Subcutaneous adipose tissue (tissue), 4 donors: Measurements from ENCODE around the gene QRFP. TPM values are rescaled to one million over a fixed set of nuclear protein-coding genes. Genes with fewer than 3 reads are reported as not detected.

ENCODE experiments used
- CTCF ChIP-seq: fragments of 450-650 bp; IDR thresholded peaks from one replicate; pipeline ENCODE4 v1.5.1; 2016; ENCODE audit warnings: low read depth, mild to moderate bottlenecking, control low read depth, antibody characterized with exemption, moderate library complexity
- total RNA-seq, 4 donors: library from RNA; depleted of rRNA; stranded (reverse); fragments of >200 nt; gene quantifications; one replicate each; pipeline ENCODE4 v1.1.0, GENCODE V29; 2016

The QRFP gene
- total RNA-seq, 4 donors from 2014 or later: not detected

GRCh38 chr9:130920762-130921299 lies 24.2 kb upstream of the QRFP start:
- TF ChIP-seq CTCF: no peak

- TF ChIP-seq CTCF: no peak
These were observed 23.6 kb upstream of the QRFP start for GRCh38 chr9:130920233-130920632.

- no peak for TF ChIP-seq CTCF
These were observed 23.0 kb upstream of the QRFP start for GRCh38 chr9:130919559-130920145.

GRCh38 chr9:130918826-130919558 lies 22.4 kb upstream of the QRFP start:
- no peak for TF ChIP-seq CTCF

- no peak for TF ChIP-seq CTCF
These were observed 21.7 kb upstream of the QRFP start for GRCh38 chr9:130918101-130918825.

GRCh38 chr9:130917168-130917960 lies 20.8 kb upstream of the QRFP start:
- no peak for TF ChIP-seq CTCF
